CD4-positive, CD25-positive, alpha-beta regulatory T cell (primary cell): ENCODE results near the gene NCOA5. TPM values are rescaled to one million over a fixed set of nuclear protein-coding genes. Genes with fewer than 3 reads are reported as not detected.

Experiments
- ATAC-seq, 2 donors: fragments of 150-1000 bp; cut with Tn5 transposase; one replicate each; pipeline ENCODE4 v1.10.0; 2021; ENCODE audit warnings: low read depth in 2 of 2, moderate number of reproducible peaks in 2 of 2, moderate library complexity in 1 of 2
- DNase-seq, 3 donors: peaks; one replicate each; pipeline versions ENCODE4 v3.0.0 to v3.0.0-alpha.2; 2012 to 2022; ENCODE audit warnings: mixed read lengths in 1 of 3
- H3K27ac ChIP-seq: one replicate; pipeline ENCODE4 v1.7.0; 2013; ENCODE audit warnings: mild to moderate bottlenecking, low read length; ENCODE audit not compliant: insufficient read depth, poor library complexity, severe bottlenecking
- H3K27me3 ChIP-seq: one replicate; pipeline ENCODE4 v1.7.0; 2013; ENCODE audit warnings: low read length; ENCODE audit not compliant: control insufficient read depth, insufficient read depth
- H3K36me3 ChIP-seq: one replicate; pipeline ENCODE4 v1.7.0; 2013; ENCODE audit warnings: mild to moderate bottlenecking, low read length, moderate library complexity; ENCODE audit not compliant: control insufficient read depth, insufficient read depth
- H3K4me1 ChIP-seq: 2 replicates; pipeline ENCODE4 v1.7.0; 2013; ENCODE audit warnings: mild to moderate bottlenecking, low read length; ENCODE audit not compliant: insufficient read depth, control insufficient read depth, poor library complexity, severe bottlenecking
- H3K4me3 ChIP-seq: one replicate; pipeline ENCODE4 v1.7.0; 2013; ENCODE audit warnings: low read depth, mild to moderate bottlenecking, low read length, moderate library complexity
- H3K9me3 ChIP-seq, 2 experiments: 1 replicate in 1 of 2; 2 replicates in 1 of 2; pipeline ENCODE4 v1.7.0; 2013; ENCODE audit warnings: low read length in 2 of 2, mild to moderate bottlenecking in 1 of 2, moderate library complexity in 1 of 2; ENCODE audit not compliant: control insufficient read depth in 2 of 2
- H3K27ac Mint-ChIP-seq, 3 donors: one replicate each; pipeline ENCODE4 v1.8.0; 2020 to 2022; ENCODE audit warnings: mild to moderate bottlenecking in 3 of 3, mixed read lengths in 3 of 3, moderate library complexity in 2 of 3
- H3K27me3 Mint-ChIP-seq: one replicate; pipeline ENCODE4 v1.8.0; 2022; ENCODE audit warnings: mild to moderate bottlenecking, mixed read lengths
- H3K36me3 Mint-ChIP-seq: one replicate; pipeline ENCODE4 v1.8.0; 2020; ENCODE audit warnings: mixed read lengths
- H3K4me1 Mint-ChIP-seq, 4 donors: one replicate each; pipeline ENCODE4 v1.8.0; 2020 to 2022; ENCODE audit warnings: mixed read lengths in 4 of 4, mild to moderate bottlenecking in 1 of 4
- H3K4me3 Mint-ChIP-seq, 4 donors: one replicate each; pipeline ENCODE4 v1.8.0; 2020 to 2022; ENCODE audit warnings: mild to moderate bottlenecking in 4 of 4, mixed read lengths in 4 of 4, moderate library complexity in 3 of 4
- H3K9me3 Mint-ChIP-seq, 7 donors: one replicate each; pipeline ENCODE4 v1.8.0; 2020 to 2022; ENCODE audit warnings: mixed read lengths in 7 of 7, mild to moderate bottlenecking in 3 of 7, moderate library complexity in 2 of 7
- polyA plus RNA-seq, 4 donors: library from polyadenylated mRNA; unstranded; fragments of 300-500 nt; fragmentation: Illumina TruSeq; gene quantifications; one replicate each; pipeline ENCODE4 v1.2.3, GENCODE V29; 2021
- total RNA-seq: library from RNA; stranded (reverse); gene quantifications from one replicate; pipeline ENCODE4 v1.2.3, GENCODE V29; 2022

Gene NCOA5
- total and polyA plus RNA-seq, 5 donors from 2014 or later = 20.1 to 38.5 (median 31.2) TPM

DNA sequence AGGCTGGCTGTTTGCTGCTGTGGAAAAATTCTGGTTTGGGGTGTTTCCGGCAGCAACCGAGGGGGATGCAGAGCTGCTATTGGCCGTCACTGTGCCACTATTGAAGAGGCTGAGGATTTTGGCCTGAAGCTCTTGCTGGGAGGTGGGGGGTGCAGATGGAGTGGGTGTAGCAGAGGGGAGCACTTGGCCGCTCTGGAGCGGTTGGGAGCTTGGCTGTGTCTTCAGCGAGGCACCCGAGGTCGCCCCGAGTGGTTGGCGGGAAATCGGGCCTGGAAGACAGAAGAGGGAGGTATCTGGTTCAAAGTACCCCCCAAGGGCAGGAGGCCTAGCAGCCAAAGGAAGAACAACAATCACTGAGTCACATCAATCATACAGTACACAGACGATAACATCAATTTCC is 27.1 kb downstream of the NCOA5 start:
- peaks cover 55% of the 10 kb centered on the region for H3K4me1 ChIP-seq
- H3K27me3 Mint-ChIP-seq = peaks cover 15% of the 10 kb centered on the region
- H3K4me3 Mint-ChIP-seq = no peak overlapping the region
- H3K27ac ChIP-seq = no peak overlapping the region
- ATAC-seq (no peak), DNase-seq (no peak)
- H3K27ac Mint-ChIP-seq = peak overlapping the region in 2 of 3 donors; percentile 19 to 67
- no peak overlapping the region for H3K4me3 ChIP-seq
- H3K9me3 ChIP-seq = no peaks in the 10 kb centered on the region
- no peaks in the 10 kb centered on the region for H3K9me3 Mint-ChIP-seq
- peaks cover 32 to 67% (median 48%) of the 10 kb centered on the region in 4 donors for H3K4me1 Mint-ChIP-seq
- H3K36me3 ChIP-seq = peaks cover 68% of the 10 kb centered on the region
- H3K36me3 Mint-ChIP-seq = peaks cover 63% of the 10 kb centered on the region
- peaks cover 2% of the 10 kb centered on the region for H3K27me3 ChIP-seq

DNA sequence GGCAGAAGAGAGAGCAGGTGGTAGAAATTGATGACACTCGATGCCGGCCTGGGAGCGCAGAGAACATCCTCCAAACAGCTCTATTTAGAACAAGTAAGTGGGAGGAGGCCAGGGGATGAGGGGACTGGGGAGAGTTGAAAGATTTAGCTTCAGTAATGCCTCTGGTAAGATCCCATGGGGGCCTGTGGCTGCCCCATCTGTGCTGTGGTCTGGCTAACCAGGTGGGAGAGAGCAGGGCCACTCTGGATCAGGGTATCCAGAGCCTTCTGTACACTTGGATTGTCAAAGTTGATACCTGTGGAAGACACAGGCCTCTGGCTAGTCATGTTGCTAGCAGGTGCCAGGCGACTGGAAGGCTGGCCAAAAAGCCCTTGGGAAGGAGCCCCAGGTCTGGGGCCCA is 27.6 kb downstream of the NCOA5 start:
- Mint-ChIP-seq H3K27me3 (peaks cover 15% of the 10 kb centered on the region), H3K36me3 (peaks cover 62% of the 10 kb centered on the region), H3K27ac (peak overlapping the region; percentile 2 to 93 (median 19)), H3K9me3 (no peaks in the 10 kb centered on the region), H3K4me3 (peak overlapping the region in 2 of 4 donors; percentile 52 to 66), H3K4me1 (peaks cover 32 to 67% (median 48%) of the 10 kb centered on the region in 4 donors)
- no peaks in the 10 kb centered on the region for H3K9me3 ChIP-seq
- ATAC-seq = no peak
- H3K4me3 ChIP-seq = no peak overlapping the region
- DNase-seq = no peak
- H3K27ac ChIP-seq = no peak overlapping the region
- H3K36me3 ChIP-seq = peaks cover 63% of the 10 kb centered on the region
- H3K27me3 ChIP-seq = peaks cover 2% of the 10 kb centered on the region
- peaks cover 58% of the 10 kb centered on the region for H3K4me1 ChIP-seq

DNA sequence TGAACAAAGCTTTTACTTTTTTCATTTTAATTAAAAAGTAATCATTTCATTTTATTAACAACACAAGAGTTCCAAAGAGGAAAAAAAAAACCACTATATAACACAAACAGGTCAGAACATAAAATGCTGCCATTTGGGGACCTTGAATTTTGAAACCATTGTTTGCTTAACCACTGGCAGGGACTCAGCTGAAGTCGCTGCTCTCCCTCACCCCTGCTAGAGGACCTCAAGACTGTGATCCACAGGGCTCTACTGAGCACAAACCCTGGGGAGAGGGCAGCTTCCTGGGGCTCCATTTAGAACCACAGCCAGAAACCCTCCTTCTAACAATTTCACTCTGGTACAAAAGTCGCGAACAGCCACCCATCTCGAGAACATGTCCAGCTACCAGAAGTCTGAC is 28.8 kb downstream of the NCOA5 start:
- ATAC-seq (no peak), DNase-seq (peak in 1 of 3 donors; percentile 40)
- Histone ChIP-seq H3K9me3 (no peaks in the 10 kb centered on the region), H3K4me3 (peak overlapping the region; percentile 51), H3K27me3 (peaks cover 4% of the 10 kb centered on the region), H3K36me3 (peaks cover 51% of the 10 kb centered on the region), H3K27ac (peak overlapping the region; percentile 61), H3K4me1 (peaks cover 58% of the 10 kb centered on the region)
- Mint-ChIP-seq H3K36me3 (peaks cover 58% of the 10 kb centered on the region), H3K27ac (peak overlapping the region; percentile 19 to 93 (median 91)), H3K4me1 (peaks cover 32 to 73% (median 48%) of the 10 kb centered on the region in 4 donors), H3K9me3 (no peaks in the 10 kb centered on the region), H3K4me3 (peak overlapping the region; percentile 35 to 66 (median 52)), H3K27me3 (peaks cover 19% of the 10 kb centered on the region)

DNA sequence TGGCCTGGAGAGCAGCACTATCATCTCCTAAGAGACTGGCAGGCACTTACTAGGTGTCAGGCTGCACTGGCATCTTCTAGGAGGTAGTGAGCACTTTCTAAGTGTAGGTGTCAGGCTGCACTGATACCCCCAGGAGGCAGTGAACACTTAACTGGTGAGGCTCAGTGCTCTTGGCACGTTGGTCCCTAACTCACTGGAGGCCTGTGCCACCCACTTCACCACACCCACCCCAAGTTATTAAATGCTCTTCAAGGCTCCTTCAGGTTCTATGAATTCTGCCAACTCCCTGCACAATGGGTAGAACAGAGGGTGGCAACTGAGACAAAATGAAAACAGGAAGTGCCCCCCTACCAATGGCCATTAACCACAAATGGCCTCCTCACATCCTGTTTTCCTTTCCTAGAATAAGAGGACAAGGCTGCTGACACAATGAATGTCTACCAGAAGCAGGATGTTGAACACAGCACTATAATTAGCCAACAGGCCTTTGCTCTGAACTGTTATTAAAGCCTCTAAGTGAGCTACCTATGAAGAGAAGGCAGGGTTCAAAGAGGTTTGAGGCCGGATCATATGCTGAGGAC is 29.4 kb downstream of the NCOA5 start:
- ATAC-seq (peak; percentile 68 to 69), DNase-seq (peak in 2 of 3 donors; percentile 34 to 91)
- peak overlapping the region; percentile 35 to 58 (median 45) for H3K4me3 Mint-ChIP-seq
- H3K27ac ChIP-seq = peak overlapping the region; percentile 55
- H3K36me3 ChIP-seq = peaks cover 45% of the 10 kb centered on the region
- H3K4me1 Mint-ChIP-seq = peaks cover 29 to 73% (median 48%) of the 10 kb centered on the region in 4 donors
- no peaks in the 10 kb centered on the region for H3K9me3 Mint-ChIP-seq
- H3K27me3 ChIP-seq = peaks cover 4% of the 10 kb centered on the region
- H3K27me3 Mint-ChIP-seq = peaks cover 22% of the 10 kb centered on the region
- H3K4me3 ChIP-seq = peak overlapping the region; percentile 51
- peaks cover 58% of the 10 kb centered on the region for H3K4me1 ChIP-seq
- peak overlapping the region; percentile 19 to 91 (median 57) for H3K27ac Mint-ChIP-seq
- H3K9me3 ChIP-seq = no peaks in the 10 kb centered on the region
- H3K36me3 Mint-ChIP-seq = peaks cover 53% of the 10 kb centered on the region

DNA sequence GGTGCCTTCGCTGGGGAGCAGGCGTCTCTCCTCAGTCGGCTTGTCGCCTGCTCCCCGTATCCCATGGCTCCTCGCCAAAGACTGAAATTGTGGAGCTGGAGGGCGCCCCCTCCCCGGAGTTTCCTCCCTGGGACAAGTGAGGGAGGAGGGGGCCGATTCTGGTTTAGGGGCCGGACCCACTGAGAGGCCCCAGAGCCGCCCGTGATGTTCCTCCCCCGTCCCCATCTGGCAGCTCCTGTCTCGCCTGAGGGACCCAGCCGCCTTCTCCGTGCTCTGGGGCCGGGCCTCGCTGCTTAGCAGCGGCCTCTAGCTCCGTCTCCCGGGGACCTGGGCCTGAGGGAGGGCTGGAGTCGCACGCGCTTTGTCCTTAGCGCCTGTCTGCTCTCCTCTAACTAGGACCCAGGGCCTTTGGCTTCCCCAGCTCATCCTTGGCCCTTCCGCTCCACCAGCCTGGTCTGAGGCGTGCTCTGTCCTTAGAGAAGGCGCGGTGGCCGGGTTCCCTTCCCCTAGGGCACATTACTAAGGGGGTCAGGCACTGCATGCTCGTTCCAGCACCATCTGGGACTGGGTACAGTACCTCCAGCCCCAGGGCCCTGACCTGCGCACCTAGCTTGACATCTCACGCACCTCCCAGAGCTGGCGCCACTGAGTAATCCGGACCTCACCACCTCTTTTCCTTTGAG is 31.0 kb downstream of the NCOA5 start:
- no peaks in the 10 kb centered on the region for H3K9me3 Mint-ChIP-seq
- H3K27me3 ChIP-seq = peaks cover 4% of the 10 kb centered on the region
- peaks cover 24% of the 10 kb centered on the region for H3K27me3 Mint-ChIP-seq
- peaks cover 22 to 61% (median 40%) of the 10 kb centered on the region in 4 donors for H3K4me1 Mint-ChIP-seq
- peak overlapping the region in 3 of 4 donors; percentile 63 to 73 (median 66) for H3K4me3 Mint-ChIP-seq
- peak in 1 of 3 donors; percentile 17 for DNase-seq
- no peak overlapping the region for H3K27ac ChIP-seq
- H3K36me3 Mint-ChIP-seq = peaks cover 37% of the 10 kb centered on the region
- H3K9me3 ChIP-seq = no peaks in the 10 kb centered on the region
- peaks cover 58% of the 10 kb centered on the region for H3K4me1 ChIP-seq
- no peak overlapping the region for H3K4me3 ChIP-seq
- H3K27ac Mint-ChIP-seq = no peak overlapping the region
- ATAC-seq = no peak
- H3K36me3 ChIP-seq = peaks cover 29% of the 10 kb centered on the region

DNA sequence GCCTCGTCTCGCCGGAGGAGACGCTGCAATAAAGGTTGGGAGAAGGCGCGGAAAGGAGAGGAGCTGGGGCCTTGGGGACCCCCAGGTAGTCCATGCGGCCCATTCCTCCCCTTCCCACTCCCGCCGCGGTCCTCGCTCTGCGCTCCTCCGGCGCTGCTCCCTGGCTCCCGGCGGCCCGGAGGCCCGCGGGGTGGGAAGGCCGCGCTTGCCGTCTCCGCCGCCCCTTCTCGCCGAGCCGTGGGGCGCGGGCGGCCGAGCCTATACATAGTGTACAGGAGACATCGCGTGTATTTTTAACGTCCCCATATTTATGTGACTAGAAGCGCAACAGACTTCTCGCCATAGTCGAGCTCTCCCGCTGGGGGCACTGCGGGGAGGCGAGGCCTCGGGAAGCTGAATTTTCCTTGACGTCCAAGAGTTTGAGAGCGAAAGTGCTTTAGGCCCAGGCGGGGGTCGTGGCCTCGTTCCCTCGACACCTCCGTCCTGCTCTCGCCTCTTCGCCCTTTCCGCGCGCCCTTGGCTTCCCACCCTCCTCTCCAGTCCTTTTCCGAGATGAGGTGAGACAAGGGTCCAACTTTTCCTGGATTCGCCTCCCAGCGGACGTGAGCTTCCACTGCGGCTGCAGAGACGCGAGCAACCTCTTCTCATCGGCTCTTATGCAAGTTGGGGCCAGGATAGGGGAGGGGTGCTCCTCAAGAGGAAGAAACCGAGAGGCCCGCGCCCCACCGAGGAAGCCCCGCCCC is 31.7 kb downstream of the NCOA5 start:
- H3K4me1 ChIP-seq = peaks cover 54% of the 10 kb centered on the region

DNA sequence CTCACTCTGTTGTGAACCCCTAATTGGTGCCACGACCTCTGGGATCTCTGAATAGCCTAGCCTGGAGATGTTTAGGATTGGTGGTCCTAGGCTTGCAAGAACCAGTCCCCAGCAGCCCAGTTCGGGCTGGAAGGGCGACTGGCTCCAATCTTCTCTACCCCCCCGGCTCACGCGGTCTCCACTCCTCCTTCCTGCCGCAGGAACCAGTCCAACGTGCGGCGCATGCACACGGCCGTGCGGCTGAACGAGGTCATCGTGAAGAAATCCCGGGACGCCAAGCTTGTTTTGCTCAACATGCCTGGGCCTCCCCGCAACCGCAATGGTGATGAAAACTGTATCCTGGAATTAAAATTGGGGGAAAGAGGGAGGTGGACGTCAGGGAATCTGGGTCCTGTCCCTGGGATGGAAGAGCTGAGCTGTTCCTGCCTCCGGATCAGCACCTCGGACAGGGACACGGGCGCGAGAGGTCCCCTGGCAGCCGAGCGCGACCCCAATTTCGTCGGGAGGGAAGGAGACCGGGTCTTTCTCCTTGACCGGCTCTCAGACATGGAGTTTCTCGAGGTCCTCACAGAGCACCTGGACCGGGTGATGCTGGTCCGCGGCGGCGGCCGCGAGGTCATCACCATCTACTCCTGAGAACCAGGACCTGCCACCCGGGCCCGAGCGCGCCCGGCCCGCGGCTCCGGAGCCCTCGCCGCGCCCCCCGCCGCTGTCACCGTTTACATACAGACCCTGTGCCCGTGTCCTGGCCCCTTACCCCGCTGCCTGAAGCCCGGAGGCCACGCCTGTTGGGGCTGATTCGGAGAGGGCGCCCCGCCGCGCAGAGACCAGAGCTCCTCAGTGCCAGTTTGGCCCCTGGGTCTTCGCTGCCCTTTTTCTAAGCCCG is 32.5 kb downstream of the NCOA5 start:
- Histone ChIP-seq H3K9me3 (no peaks in the 10 kb centered on the region), H3K4me1 (peaks cover 48% of the 10 kb centered on the region), H3K36me3 (peaks cover 14% of the 10 kb centered on the region), H3K4me3 (no peak overlapping the region), H3K27ac (no peak overlapping the region), H3K27me3 (peaks cover 4% of the 10 kb centered on the region)
- ATAC-seq = no peak
- Mint-ChIP-seq H3K9me3 (no peaks in the 10 kb centered on the region), H3K27ac (peak overlapping the region in 1 of 3 donors; percentile 77), H3K4me1 (peaks cover 22 to 48% (median 32%) of the 10 kb centered on the region in 4 donors), H3K4me3 (peak overlapping the region in 1 of 4 donors; percentile 22), H3K36me3 (peaks cover 22% of the 10 kb centered on the region), H3K27me3 (peaks cover 24% of the 10 kb centered on the region)
- no peak for DNase-seq

More for the DNA sequence above, 31.7 kb downstream of the NCOA5 start:
- Histone ChIP-seq H3K27me3 (peaks cover 4% of the 10 kb centered on the region), H3K4me3 (no peak overlapping the region), H3K9me3 (no peaks in the 10 kb centered on the region), H3K27ac (no peak overlapping the region), H3K36me3 (peaks cover 22% of the 10 kb centered on the region)
- DNase-seq = peak in 1 of 3 donors; percentile 79
- H3K27ac Mint-ChIP-seq = no peak overlapping the region
- H3K4me1 Mint-ChIP-seq = peaks cover 22 to 55% (median 35%) of the 10 kb centered on the region in 4 donors
- peaks cover 24% of the 10 kb centered on the region for H3K27me3 Mint-ChIP-seq
- no peaks in the 10 kb centered on the region for H3K9me3 Mint-ChIP-seq
- peak overlapping the region; percentile 63 to 73 (median 65) for H3K4me3 Mint-ChIP-seq
- H3K36me3 Mint-ChIP-seq = peaks cover 30% of the 10 kb centered on the region
- no peak for ATAC-seq
